Smooth muscle cell (in vitro differentiated cells): ENCODE results near the gene PACS2. TPM values are rescaled to one million over a fixed set of nuclear protein-coding genes. Genes with fewer than 3 reads are reported as not detected.

ENCODE experiments used
- DNase-seq: peaks from one replicate; lab custom pipeline; 2025; ENCODE audit not compliant: unreplicated experiment; lab: John Stamatoyannopoulos, UW
- H2AFZ ChIP-seq: fragments of 200-600 bp; sonication (generic); 2 replicates; pipeline ENCODE4 v1.6.0; 2016; ENCODE audit warnings: antibody characterized with exemption, low read depth, mild to moderate bottlenecking
- H3F3A ChIP-seq: fragments of 200-600 bp; sonication (generic); 2 replicates; pipeline ENCODE4 v1.6.0; 2017; ENCODE audit warnings: antibody characterized with exemption, low read depth
- H3K27ac ChIP-seq: fragments of 200-600 bp; sonication (generic); 2 replicates; pipeline ENCODE4 v1.5.1; 2016; ENCODE audit warnings: low read depth, mild to moderate bottlenecking
- H3K27me3 ChIP-seq: fragments of 200-600 bp; sonication (generic); 2 replicates; pipeline ENCODE4 v1.6.1; 2016; ENCODE audit warnings: low read depth, mild to moderate bottlenecking
- H3K36me3 ChIP-seq: fragments of 200-600 bp; sonication (generic); 2 replicates; pipeline ENCODE4 v1.5.1; 2016; ENCODE audit warnings: low read depth
- H3K4me1 ChIP-seq: fragments of 200-600 bp; sonication (generic); 2 replicates; pipeline ENCODE4 v1.5.1; 2016; ENCODE audit warnings: low read depth
- H3K4me2 ChIP-seq: fragments of 200-600 bp; sonication (generic); 2 replicates; pipeline ENCODE4 v1.6.0; 2016; ENCODE audit warnings: mild to moderate bottlenecking
- H3K4me3 ChIP-seq: fragments of 200-600 bp; sonication (generic); 2 replicates; pipeline ENCODE4 v1.5.1; 2016; ENCODE audit warnings: mild to moderate bottlenecking
- H3K79me2 ChIP-seq: fragments of 200-600 bp; sonication (generic); 2 replicates; pipeline ENCODE4 v1.6.0; 2016; ENCODE audit warnings: low read depth, mild to moderate bottlenecking
- H3K9ac ChIP-seq: fragments of 200-600 bp; sonication (generic); 2 replicates; pipeline ENCODE4 v1.6.0; 2016; ENCODE audit warnings: low read depth
- H3K9me3 ChIP-seq: fragments of 200-600 bp; sonication (generic); replicated peaks from 2 replicates; pipeline ENCODE4 v1.5.1; 2016; ENCODE audit warnings: low read depth
- H4K20me1 ChIP-seq: fragments of 200-600 bp; sonication (generic); 2 replicates; pipeline ENCODE4 v1.6.0; 2016; ENCODE audit warnings: low read depth
- CTCF ChIP-seq: fragments of 200-600 bp; sonication (generic); IDR thresholded peaks from 2 replicates; pipeline ENCODE4 v1.5.1; 2017; ENCODE audit warnings: borderline replicate concordance, mild to moderate bottlenecking, antibody characterized with exemption; ENCODE audit not compliant: insufficient read depth, poor library complexity, severe bottlenecking
- WGBS: methylation state at CpG from one replicate; pipeline ENCODE4 v1.1.7; 2016; ENCODE audit warnings: low lambda C conversion rate; 5-methylcytosine and 5-hydroxymethylcytosine counted together
- polyA plus RNA-seq: library from polyadenylated mRNA; unstranded; fragments of >200 nt; fragmentation: Nextera tagmentation; extraction: Ambion mirVana; gene quantifications from 2 replicates; pipeline ENCODE4 v1.2.1, GENCODE V29; 2016
- total RNA-seq: library from RNA; depleted of rRNA; stranded (reverse); fragments of >200 nt; gene quantifications from 2 replicates; pipeline ENCODE4 v1.2.3, GENCODE V29; 2014

Gene PACS2
- total and polyA plus RNA-seq, 2 experiments from 2014 or later: 36.9 to 49.1 TPM

DNA sequence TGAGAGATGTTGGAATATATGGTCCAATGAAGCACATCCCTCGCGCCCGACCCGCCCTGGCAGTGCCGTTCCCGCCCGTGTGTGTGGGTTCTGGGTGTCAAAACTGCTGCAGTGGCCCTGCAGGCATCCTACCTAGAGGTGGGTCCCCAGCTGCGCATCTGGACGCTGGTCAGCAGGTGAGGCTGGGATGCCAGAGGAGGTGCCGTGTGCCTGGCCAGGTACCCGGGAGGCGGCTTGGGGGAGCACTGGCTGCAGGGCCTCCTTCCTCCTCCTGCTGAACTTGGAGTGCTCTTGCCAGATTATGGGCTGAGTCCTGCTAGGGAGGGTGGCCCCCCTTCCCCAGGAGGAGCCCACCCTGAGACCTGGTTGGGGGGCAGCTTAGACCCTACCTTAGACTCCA, 110.3 kb downstream of the PACS2 start:
- no peak for DNase-seq
- no peak overlapping the region for H3K9ac ChIP-seq
- no peaks in the 10 kb centered on the region for H3K27me3 ChIP-seq
- H3K4me1 ChIP-seq: peaks cover 6% of the 10 kb centered on the region
- peaks cover 76% of the 10 kb centered on the region for H4K20me1 ChIP-seq
- no peak overlapping the region for H3K27ac ChIP-seq
- H3K9me3 ChIP-seq: no peaks in the 10 kb centered on the region
- no peaks in the 10 kb centered on the region for H3F3A ChIP-seq
- peaks cover 85% of the 10 kb centered on the region for H3K79me2 ChIP-seq
- no peak overlapping the region for H2AFZ ChIP-seq
- H3K36me3 ChIP-seq: no peaks in the 10 kb centered on the region
- no peak overlapping the region for H3K4me2 ChIP-seq
- TF ChIP-seq CTCF: no peak
- H3K4me3 ChIP-seq: no peak overlapping the region
- WGBS: 98% methylated on average over 12 of the region's 12 CpGs

- WGBS: 98% methylated on average over 15 of the region's 23 CpGs
- TF ChIP-seq CTCF: no peak
- Histone ChIP-seq H3K27me3 (no peaks in the 10 kb centered on the region), H3K27ac (no peak overlapping the region), H3K9me3 (no peaks in the 10 kb centered on the region), H2AFZ (no peak overlapping the region), H3K4me1 (peaks cover 4% of the 10 kb centered on the region), H3K4me2 (no peak overlapping the region), H3K9ac (no peak overlapping the region), H3F3A (no peaks in the 10 kb centered on the region), H3K36me3 (no peaks in the 10 kb centered on the region), H3K79me2 (peaks cover 88% of the 10 kb centered on the region), H4K20me1 (peaks cover 83% of the 10 kb centered on the region), H3K4me3 (no peak overlapping the region)
- no peak for DNase-seq
Observed at GRCh38 chr14:105425823-105426247, 111.3 kb downstream of the PACS2 start.

DNA sequence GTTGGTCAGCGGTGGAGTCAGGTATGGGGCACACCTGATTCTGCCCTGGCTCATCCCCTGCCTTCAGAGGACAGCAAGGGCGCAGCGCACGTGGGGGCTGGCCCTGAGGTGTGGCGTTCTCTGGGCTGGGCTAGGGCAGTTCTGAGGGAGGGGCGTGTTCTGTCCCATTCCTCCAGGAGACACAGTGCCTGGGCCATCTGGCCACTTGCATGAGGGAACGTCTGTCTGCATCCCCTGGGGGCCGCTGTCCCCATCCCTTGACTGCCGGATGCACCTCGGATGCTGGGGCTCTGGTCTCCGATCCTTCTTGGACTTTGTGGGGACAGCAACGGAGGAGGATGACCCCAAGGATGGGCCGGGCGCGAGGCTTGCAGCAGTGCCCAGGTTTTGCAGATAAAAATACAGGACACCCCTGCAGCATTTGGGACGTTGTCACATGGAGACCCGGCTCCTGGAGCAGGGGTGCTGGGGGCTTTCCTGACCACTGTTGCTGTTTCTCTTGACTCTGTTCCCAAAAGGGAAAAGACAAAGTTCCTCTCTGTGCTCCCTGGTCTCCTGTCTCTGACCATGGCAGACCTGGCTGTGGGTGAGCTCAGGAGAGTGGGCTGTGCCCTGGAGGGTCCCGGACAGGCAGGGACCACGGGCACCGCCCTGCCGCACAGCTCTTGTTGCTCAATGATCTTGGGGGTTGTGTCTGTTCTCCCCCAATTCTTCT, 112.0 kb downstream of the PACS2 start:
- Histone ChIP-seq H3K27ac (no peak overlapping the region), H4K20me1 (peaks cover 83% of the 10 kb centered on the region), H3F3A (no peaks in the 10 kb centered on the region), H3K9ac (no peak overlapping the region), H3K4me2 (no peak overlapping the region), H3K79me2 (peaks cover 88% of the 10 kb centered on the region), H3K4me1 (no peaks in the 10 kb centered on the region), H2AFZ (no peak overlapping the region), H3K9me3 (no peaks in the 10 kb centered on the region), H3K4me3 (no peak overlapping the region), H3K36me3 (no peaks in the 10 kb centered on the region), H3K27me3 (no peaks in the 10 kb centered on the region)
- no peak for DNase-seq
- TF ChIP-seq CTCF: no peak
- 95% methylated on average over 21 of the region's 21 CpGs for WGBS

DNA sequence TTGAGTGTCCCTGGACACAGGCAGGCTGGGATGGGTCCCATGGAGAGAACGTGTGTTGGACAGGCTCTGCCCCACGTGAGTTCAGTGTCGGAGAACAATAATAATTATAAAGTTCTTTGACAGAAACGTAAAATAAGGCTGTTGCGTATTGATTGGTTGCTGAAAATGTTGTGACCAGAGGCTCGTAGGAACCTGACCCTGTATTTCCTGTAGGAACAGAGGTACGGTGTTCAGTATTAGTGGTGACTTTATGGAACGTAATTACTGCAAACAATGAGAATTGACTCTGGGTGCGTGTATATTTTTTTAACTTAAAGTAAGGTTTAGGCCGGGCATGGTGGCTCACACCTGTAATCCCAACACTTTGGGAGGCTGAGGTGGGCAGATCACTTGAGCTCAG, 112.9 kb downstream of the PACS2 start:
- no peak overlapping the region for H3K27ac ChIP-seq
- WGBS: 96% methylated on average over 10 of the region's 10 CpGs
- no peak for DNase-seq
- H4K20me1 ChIP-seq: peaks cover 82% of the 10 kb centered on the region
- no peak for TF ChIP-seq CTCF
- H3K4me1 ChIP-seq: no peaks in the 10 kb centered on the region
- H3K27me3 ChIP-seq: no peaks in the 10 kb centered on the region
- H3K4me2 ChIP-seq: no peak overlapping the region
- no peaks in the 10 kb centered on the region for H3K9me3 ChIP-seq
- no peaks in the 10 kb centered on the region for H3F3A ChIP-seq
- peaks cover 88% of the 10 kb centered on the region for H3K79me2 ChIP-seq
- no peak overlapping the region for H3K4me3 ChIP-seq
- H2AFZ ChIP-seq: no peak overlapping the region
- no peaks in the 10 kb centered on the region for H3K36me3 ChIP-seq
- no peak overlapping the region for H3K9ac ChIP-seq
